GM08714 (cell line): ENCODE measurements around the gene EGR1.
"Not testable (repeated sequence)": the region's sequence is repeated elsewhere in the genome, so short reads cannot be mapped to it uniquely, and the experiment has no call there.

Experiments
- H3K4me3 ChIP-seq: fragments of 200-500 bp; sonication (Bioruptor generic); 2 replicates; pipeline ENCODE4 v1.5.1; 2014; ENCODE audit warnings: mild to moderate bottlenecking, low read length, inconsistent platforms
- ZNF274 ChIP-seq: IDR thresholded peaks from 2 replicates; pipeline ENCODE4 v1.6.1; 2012; ENCODE audit warnings: mild to moderate bottlenecking, low read depth, low read length

Gene EGR1

GRCh38 chr5:138470322-138471051, 5.2 kb downstream of the EGR1 start:
- no peak overlapping the region for H3K4me3 ChIP-seq
- no peak for TF ChIP-seq ZNF274

- TF ChIP-seq ZNF274, result no peak
- H3K4me3 ChIP-seq, result no peak overlapping the region
These were observed 5.7 kb downstream of the EGR1 start for GRCh38 chr5:138471052-138471361.

GRCh38 chr5:138472353-138472752, 7.1 kb downstream of the EGR1 start:
- no peak for TF ChIP-seq ZNF274
- H3K4me3 ChIP-seq, result no peak overlapping the region

GRCh38 chr5:138473151-138473550, 7.9 kb downstream of the EGR1 start:
- not testable (repeated sequence) for H3K4me3 ChIP-seq

GRCh38 chr5:138476918-138477317, 11.6 kb downstream of the EGR1 start:
- no peak overlapping the region for H3K4me3 ChIP-seq
- TF ChIP-seq ZNF274, result no peak

GRCh38 chr5:138482638-138483037, 17.4 kb downstream of the EGR1 start:
- TF ChIP-seq ZNF274, result no peak
- H3K4me3 ChIP-seq, result no peak overlapping the region

- H3K4me3 ChIP-seq, result no peak overlapping the region
- TF ChIP-seq ZNF274, result no peak
These were observed 23.2 kb downstream of the EGR1 start for GRCh38 chr5:138488481-138488945.

- no peak overlapping the region for H3K4me3 ChIP-seq
These were observed 24.4 kb downstream of the EGR1 start for GRCh38 chr5:138489683-138490061.

GRCh38 chr5:138490648-138491283, 25.5 kb downstream of the EGR1 start:
- TF ChIP-seq ZNF274, result no peak
- no peak overlapping the region for H3K4me3 ChIP-seq

More at GRCh38 chr5:138489683-138490061, 24.4 kb downstream of the EGR1 start:
- TF ChIP-seq ZNF274, result no peak

GRCh38 chr5:138491284-138491648, 26.0 kb downstream of the EGR1 start:
- TF ChIP-seq ZNF274, result no peak
- no peak overlapping the region; the same call in 1 of the 2 replicates for H3K4me3 ChIP-seq

- TF ChIP-seq ZNF274, result no peak
- H3K4me3 ChIP-seq, result peak overlapping the region; percentile 60; the same call in 1 of the 2 replicates
These were observed 26.6 kb downstream of the EGR1 start for GRCh38 chr5:138491669-138492559.

GRCh38 chr5:138492560-138493045, 27.3 kb downstream of the EGR1 start:
- no peak for TF ChIP-seq ZNF274
- H3K4me3 ChIP-seq, result peak overlapping the region; percentile 60; the same call in 1 of the 2 replicates

- TF ChIP-seq ZNF274, result no peak
- H3K4me3 ChIP-seq, result no peak overlapping the region
These were observed 30.1 kb downstream of the EGR1 start for GRCh38 chr5:138495351-138495750.

- TF ChIP-seq ZNF274, result no peak
These were observed 33.1 kb downstream of the EGR1 start for GRCh38 chr5:138498376-138498775.

More at GRCh38 chr5:138498376-138498775, 33.1 kb downstream of the EGR1 start:
- H3K4me3 ChIP-seq, result no peak overlapping the region
